HEK293 (cell line): Measurements from ENCODE around the gene METTL25B.

ENCODE experiments used
- CTCF ChIA-PET: fragments of 350-600 bp; formaldehyde crosslinking; extraction: SDS; loops from one replicate; lab custom pipeline; 2021; ENCODE audit warnings: antibody characterized with exemption; lab: Yijun Ruan, JAX
- POLR2A ChIA-PET: fragments of 300-600 bp; formaldehyde crosslinking; extraction: SDS; loops from one replicate; lab custom pipeline; 2020; ENCODE audit warnings: antibody characterized with exemption, inconsistent platforms; lab: Yijun Ruan, JAX
- H3K27ac ChIP-seq: fragments of 200-500 bp; sonication (Bioruptor generic); 2 replicates; pipeline ENCODE4 v1.5.1; 2014; ENCODE audit warnings: low read depth, low read length, control low read depth, inconsistent platforms; ENCODE audit errors: extremely low read depth
- H3K36me3 ChIP-seq, 2 experiments: fragments of 200-500 bp in 1 of 2; sonication (Bioruptor generic) in 1 of 2; 1 replicate in 1 of 2; 2 replicates in 1 of 2; pipeline ENCODE4 v1.5.1; 2014 to 2017; ENCODE audit warnings: inconsistent platforms in 2 of 2, low read length in 2 of 2; ENCODE audit not compliant: control insufficient read depth in 2 of 2, insufficient read depth in 1 of 2
- H3K4me1 ChIP-seq: fragments of 200-500 bp; sonication (Bioruptor generic); 2 replicates; pipeline ENCODE4 v1.5.1; 2014; ENCODE audit warnings: mild to moderate bottlenecking, low read length, inconsistent platforms; ENCODE audit not compliant: control insufficient read depth, insufficient read depth
- H3K4me3 ChIP-seq: 2 replicates; pipeline ENCODE4 v1.5.1; 2011; ENCODE audit warnings: low read depth, mild to moderate bottlenecking, control low read depth, low read length, moderate library complexity
- H3K9me3 ChIP-seq: fragments of 200-500 bp; sonication (Bioruptor generic); 2 replicates; pipeline ENCODE4 v1.5.1; 2014; ENCODE audit warnings: low read depth, low read length, inconsistent platforms; ENCODE audit not compliant: control insufficient read depth, insufficient read depth
- EGR2 ChIP-seq: fragments of 450-650 bp; formaldehyde crosslinking; IDR thresholded peaks from 2 replicates; pipeline ENCODE4 v1.5.1; 2016; ENCODE audit warnings: low read depth, missing biosample characterization, missing genetic modification characterization
- REPIN1 ChIP-seq: fragments of 450-650 bp; formaldehyde crosslinking; IDR thresholded peaks from 2 replicates; pipeline ENCODE4 v1.5.1; 2017; ENCODE audit warnings: missing biosample characterization, missing genetic modification characterization, low read depth
- ZEB2 ChIP-seq: fragments of 450-650 bp; formaldehyde crosslinking; IDR thresholded peaks from 2 replicates; pipeline ENCODE4 v1.5.1; 2016; ENCODE audit warnings: missing biosample characterization, missing genetic modification characterization
- ZFHX2 ChIP-seq: fragments of 450-650 bp; formaldehyde crosslinking; conservative IDR thresholded peaks from 2 replicates; pipeline ENCODE4 v1.5.1; 2016; ENCODE audit warnings: missing biosample characterization, missing genetic modification characterization
- ZFP69B ChIP-seq: fragments of 450-650 bp; formaldehyde crosslinking; IDR thresholded peaks from 2 replicates; pipeline ENCODE4 v1.5.1; 2016; ENCODE audit warnings: missing biosample characterization, missing genetic modification characterization
- ZNF221 ChIP-seq: fragments of 450-650 bp; formaldehyde crosslinking; IDR thresholded peaks from 2 replicates; pipeline ENCODE4 v1.5.1; 2017; ENCODE audit warnings: missing biosample characterization, missing genetic modification characterization, borderline replicate concordance
- ZNF624 ChIP-seq: fragments of 450-650 bp; formaldehyde crosslinking; IDR thresholded peaks from 2 replicates; pipeline ENCODE4 v1.5.1; 2017; ENCODE audit warnings: missing biosample characterization, missing genetic modification characterization
- ZNF629 ChIP-seq: fragments of 450-650 bp; formaldehyde crosslinking; IDR thresholded peaks from 2 replicates; pipeline ENCODE4 v1.5.1; 2017; ENCODE audit warnings: missing biosample characterization, missing genetic modification characterization
- TF ChIP-seq, protein P1 (sequence below): fragments of 450-650 bp; formaldehyde crosslinking; IDR thresholded peaks from 2 replicates; pipeline ENCODE4 v1.5.1; 2017; ENCODE audit warnings: missing biosample characterization, missing genetic modification characterization
- TF ChIP-seq, protein P2 (sequence below): fragments of 450-650 bp; formaldehyde crosslinking; IDR thresholded peaks from 2 replicates; pipeline ENCODE4 v1.5.1; 2016; ENCODE audit warnings: missing biosample characterization, missing genetic modification characterization
- TF ChIP-seq, protein P3 (sequence below): fragments of 450-650 bp; formaldehyde crosslinking; IDR thresholded peaks from 2 replicates; pipeline ENCODE4 v1.5.1; 2016; ENCODE audit warnings: missing biosample characterization, missing genetic modification characterization
- TF ChIP-seq, protein P4 (sequence below): fragments of 450-650 bp; formaldehyde crosslinking; IDR thresholded peaks from 2 replicates; pipeline ENCODE4 v1.5.1; 2016; ENCODE audit warnings: missing biosample characterization, missing genetic modification characterization
- TF ChIP-seq, protein P5 (sequence below): fragments of 450-650 bp; formaldehyde crosslinking; IDR thresholded peaks from 2 replicates; pipeline ENCODE4 v1.5.1; 2016; ENCODE audit warnings: missing biosample characterization, missing genetic modification characterization
- TF ChIP-seq, protein P6 (sequence below): fragments of 450-650 bp; formaldehyde crosslinking; IDR thresholded peaks from 2 replicates; pipeline ENCODE4 v1.5.1; 2016; ENCODE audit warnings: missing biosample characterization, missing genetic modification characterization

METTL25B gene

DNA sequence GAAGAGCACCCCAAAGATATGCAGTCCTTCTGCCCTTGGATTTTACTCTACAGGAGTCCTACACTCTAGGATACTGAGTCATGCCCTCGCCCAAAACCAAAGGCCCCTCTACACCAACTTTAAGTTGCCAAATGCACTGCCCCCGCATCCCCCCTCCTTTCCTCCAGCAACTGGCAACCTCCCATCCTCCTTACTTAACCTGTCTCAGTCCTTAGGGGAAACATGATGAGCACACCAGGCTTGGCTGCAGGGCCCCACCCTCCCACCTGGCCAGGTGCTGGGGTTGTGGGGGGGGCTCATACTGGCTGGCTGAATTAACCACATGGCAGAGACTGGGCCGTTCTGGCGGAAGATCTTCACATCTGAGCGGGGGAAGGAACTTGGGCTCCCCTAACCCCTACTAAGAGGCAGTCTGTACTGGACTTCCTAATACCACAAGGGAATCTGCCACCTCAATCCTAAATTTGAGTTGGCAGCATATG, 22.0 kb downstream of the METTL25B start:
- CTCF ChIA-PET = interaction anchor here (0.6 to 1.3 kb wide), 4 partner anchors 19 to 142 kb away, joined by 3 read pairs; no protein-coding TSS in a partner anchor
- peaks cover 0 to 16% of the 10 kb centered on the region in 2 experiments; a peak in 1 of 3 replicates for H3K36me3 ChIP-seq
- peak overlapping the region; percentile 95 for H3K27ac ChIP-seq
- POLR2A ChIA-PET = interaction anchor here (0.6 to 3.2 kb wide), 4 partner anchors 9 to 17 kb away, joined by 3 to 63 read pairs (median 24); partner anchors contain the start of genes MRPL24 and PRCC
- H3K9me3 ChIP-seq = no peaks in the 10 kb centered on the region
- H3K4me3 ChIP-seq = peak overlapping the region; percentile 87
- H3K4me1 ChIP-seq = peaks cover 11% of the 10 kb centered on the region; the same call in 1 of the 2 replicates
- TF ChIP-seq, protein P1, sequence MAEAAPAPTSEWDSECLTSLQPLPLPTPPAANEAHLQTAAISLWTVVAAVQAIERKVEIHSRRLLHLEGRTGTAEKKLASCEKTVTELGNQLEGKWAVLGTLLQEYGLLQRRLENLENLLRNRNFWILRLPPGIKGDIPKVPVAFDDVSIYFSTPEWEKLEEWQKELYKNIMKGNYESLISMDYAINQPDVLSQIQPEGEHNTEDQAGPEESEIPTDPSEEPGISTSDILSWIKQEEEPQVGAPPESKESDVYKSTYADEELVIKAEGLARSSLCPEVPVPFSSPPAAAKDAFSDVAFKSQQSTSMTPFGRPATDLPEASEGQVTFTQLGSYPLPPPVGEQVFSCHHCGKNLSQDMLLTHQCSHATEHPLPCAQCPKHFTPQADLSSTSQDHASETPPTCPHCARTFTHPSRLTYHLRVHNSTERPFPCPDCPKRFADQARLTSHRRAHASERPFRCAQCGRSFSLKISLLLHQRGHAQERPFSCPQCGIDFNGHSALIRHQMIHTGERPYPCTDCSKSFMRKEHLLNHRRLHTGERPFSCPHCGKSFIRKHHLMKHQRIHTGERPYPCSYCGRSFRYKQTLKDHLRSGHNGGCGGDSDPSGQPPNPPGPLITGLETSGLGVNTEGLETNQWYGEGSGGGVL (tag by site-specific recombination) = peak; percentile 63
- TF ChIP-seq, protein P2, sequence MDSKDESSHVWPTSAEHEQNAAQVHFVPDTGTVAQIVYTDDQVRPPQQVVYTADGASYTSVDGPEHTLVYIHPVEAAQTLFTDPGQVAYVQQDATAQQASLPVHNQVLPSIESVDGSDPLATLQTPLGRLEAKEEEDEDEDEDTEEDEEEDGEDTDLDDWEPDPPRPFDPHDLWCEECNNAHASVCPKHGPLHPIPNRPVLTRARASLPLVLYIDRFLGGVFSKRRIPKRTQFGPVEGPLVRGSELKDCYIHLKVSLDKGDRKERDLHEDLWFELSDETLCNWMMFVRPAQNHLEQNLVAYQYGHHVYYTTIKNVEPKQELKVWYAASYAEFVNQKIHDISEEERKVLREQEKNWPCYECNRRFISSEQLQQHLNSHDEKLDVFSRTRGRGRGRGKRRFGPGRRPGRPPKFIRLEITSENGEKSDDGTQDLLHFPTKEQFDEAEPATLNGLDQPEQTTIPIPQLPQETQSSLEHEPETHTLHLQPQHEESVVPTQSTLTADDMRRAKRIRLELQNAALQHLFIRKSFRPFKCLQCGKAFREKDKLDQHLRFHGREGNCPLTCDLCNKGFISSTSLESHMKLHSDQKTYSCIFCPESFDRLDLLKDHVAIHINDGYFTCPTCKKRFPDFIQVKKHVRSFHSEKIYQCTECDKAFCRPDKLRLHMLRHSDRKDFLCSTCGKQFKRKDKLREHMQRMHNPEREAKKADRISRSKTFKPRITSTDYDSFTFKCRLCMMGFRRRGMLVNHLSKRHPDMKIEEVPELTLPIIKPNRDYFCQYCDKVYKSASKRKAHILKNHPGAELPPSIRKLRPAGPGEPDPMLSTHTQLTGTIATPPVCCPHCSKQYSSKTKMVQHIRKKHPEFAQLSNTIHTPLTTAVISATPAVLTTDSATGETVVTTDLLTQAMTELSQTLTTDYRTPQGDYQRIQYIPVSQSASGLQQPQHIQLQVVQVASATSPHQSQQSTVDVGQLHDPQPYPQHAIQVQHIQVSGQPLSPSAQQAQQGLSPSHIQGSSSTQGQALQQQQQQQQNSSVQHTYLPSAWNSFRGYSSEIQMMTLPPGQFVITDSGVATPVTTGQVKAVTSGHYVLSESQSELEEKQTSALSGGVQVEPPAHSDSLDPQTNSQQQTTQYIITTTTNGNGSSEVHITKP = peak; percentile 80
- peak; percentile 42; the same call in 1 of the 2 replicates for TF ChIP-seq ZEB2 (tag by site-specific recombination)
- no peak for TF ChIP-seq ZNF221
- TF ChIP-seq, protein P3, sequence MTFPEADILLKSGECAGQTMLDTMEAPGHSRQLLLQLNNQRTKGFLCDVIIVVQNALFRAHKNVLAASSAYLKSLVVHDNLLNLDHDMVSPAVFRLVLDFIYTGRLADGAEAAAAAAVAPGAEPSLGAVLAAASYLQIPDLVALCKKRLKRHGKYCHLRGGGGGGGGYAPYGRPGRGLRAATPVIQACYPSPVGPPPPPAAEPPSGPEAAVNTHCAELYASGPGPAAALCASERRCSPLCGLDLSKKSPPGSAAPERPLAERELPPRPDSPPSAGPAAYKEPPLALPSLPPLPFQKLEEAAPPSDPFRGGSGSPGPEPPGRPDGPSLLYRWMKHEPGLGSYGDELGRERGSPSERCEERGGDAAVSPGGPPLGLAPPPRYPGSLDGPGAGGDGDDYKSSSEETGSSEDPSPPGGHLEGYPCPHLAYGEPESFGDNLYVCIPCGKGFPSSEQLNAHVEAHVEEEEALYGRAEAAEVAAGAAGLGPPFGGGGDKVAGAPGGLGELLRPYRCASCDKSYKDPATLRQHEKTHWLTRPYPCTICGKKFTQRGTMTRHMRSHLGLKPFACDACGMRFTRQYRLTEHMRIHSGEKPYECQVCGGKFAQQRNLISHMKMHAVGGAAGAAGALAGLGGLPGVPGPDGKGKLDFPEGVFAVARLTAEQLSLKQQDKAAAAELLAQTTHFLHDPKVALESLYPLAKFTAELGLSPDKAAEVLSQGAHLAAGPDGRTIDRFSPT (tag by site-specific recombination) = peak; percentile 15; the same call in 1 of the 2 replicates
- TF ChIP-seq, protein P4, sequence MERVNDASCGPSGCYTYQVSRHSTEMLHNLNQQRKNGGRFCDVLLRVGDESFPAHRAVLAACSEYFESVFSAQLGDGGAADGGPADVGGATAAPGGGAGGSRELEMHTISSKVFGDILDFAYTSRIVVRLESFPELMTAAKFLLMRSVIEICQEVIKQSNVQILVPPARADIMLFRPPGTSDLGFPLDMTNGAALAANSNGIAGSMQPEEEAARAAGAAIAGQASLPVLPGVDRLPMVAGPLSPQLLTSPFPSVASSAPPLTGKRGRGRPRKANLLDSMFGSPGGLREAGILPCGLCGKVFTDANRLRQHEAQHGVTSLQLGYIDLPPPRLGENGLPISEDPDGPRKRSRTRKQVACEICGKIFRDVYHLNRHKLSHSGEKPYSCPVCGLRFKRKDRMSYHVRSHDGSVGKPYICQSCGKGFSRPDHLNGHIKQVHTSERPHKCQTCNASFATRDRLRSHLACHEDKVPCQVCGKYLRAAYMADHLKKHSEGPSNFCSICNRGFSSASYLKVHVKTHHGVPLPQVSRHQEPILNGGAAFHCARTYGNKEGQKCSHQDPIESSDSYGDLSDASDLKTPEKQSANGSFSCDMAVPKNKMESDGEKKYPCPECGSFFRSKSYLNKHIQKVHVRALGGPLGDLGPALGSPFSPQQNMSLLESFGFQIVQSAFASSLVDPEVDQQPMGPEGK = peak; percentile 85
- TF ChIP-seq REPIN1 = 0 out of 2 replicates have a peak, but pooled peaks have one; percentile 17
- TF ChIP-seq ZNF624 (tag by site-specific recombination) = no peak
- TF ChIP-seq ZFHX2 (tag by site-specific recombination) = peak; percentile 64
- TF ChIP-seq, protein P5, sequence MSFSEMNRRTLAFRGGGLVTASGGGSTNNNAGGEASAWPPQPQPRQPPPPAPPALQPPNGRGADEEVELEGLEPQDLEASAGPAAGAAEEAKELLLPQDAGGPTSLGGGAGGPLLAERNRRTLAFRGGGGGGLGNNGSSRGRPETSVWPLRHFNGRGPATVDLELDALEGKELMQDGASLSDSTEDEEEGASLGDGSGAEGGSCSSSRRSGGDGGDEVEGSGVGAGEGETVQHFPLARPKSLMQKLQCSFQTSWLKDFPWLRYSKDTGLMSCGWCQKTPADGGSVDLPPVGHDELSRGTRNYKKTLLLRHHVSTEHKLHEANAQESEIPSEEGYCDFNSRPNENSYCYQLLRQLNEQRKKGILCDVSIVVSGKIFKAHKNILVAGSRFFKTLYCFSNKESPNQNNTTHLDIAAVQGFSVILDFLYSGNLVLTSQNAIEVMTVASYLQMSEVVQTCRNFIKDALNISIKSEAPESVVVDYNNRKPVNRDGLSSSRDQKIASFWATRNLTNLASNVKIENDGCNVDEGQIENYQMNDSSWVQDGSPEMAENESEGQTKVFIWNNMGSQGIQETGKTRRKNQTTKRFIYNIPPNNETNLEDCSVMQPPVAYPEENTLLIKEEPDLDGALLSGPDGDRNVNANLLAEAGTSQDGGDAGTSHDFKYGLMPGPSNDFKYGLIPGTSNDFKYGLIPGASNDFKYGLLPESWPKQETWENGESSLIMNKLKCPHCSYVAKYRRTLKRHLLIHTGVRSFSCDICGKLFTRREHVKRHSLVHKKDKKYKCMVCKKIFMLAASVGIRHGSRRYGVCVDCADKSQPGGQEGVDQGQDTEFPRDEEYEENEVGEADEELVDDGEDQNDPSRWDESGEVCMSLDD = peak; percentile 52
- TF ChIP-seq EGR2 (tag by site-specific recombination) = peak; percentile 64; the same call in 1 of the 2 replicates
- TF ChIP-seq ZNF629 (tag by site-specific recombination) = 0 out of 2 replicates have a peak, but pooled peaks have one; percentile 18
- TF ChIP-seq, protein P6, sequence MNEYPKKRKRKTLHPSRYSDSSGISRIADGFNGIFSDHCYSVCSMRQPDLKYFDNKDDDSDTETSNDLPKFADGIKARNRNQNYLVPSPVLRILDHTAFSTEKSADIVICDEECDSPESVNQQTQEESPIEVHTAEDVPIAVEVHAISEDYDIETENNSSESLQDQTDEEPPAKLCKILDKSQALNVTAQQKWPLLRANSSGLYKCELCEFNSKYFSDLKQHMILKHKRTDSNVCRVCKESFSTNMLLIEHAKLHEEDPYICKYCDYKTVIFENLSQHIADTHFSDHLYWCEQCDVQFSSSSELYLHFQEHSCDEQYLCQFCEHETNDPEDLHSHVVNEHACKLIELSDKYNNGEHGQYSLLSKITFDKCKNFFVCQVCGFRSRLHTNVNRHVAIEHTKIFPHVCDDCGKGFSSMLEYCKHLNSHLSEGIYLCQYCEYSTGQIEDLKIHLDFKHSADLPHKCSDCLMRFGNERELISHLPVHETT (tag by site-specific recombination) = no peak
- peak; percentile 56; the same call in 1 of the 2 replicates for TF ChIP-seq ZFP69B (tag by site-specific recombination)
